CD4-positive, alpha-beta memory T cell (primary cell): ENCODE measurements around the gene MAPK6. TPM values are rescaled to one million over a fixed set of nuclear protein-coding genes. Genes with fewer than 3 reads are reported as not detected.
"Not testable (repeated sequence)": the region's sequence is repeated elsewhere in the genome, so short reads cannot be mapped to it uniquely, and the experiment has no call there.

Experiments
- CTCF ChIA-PET: fragments of 350-600 bp; sonication (Branson Sonifier 250); formaldehyde crosslinking; loops from one replicate; lab custom pipeline; 2021; ENCODE audit warnings: inconsistent platforms; ENCODE audit not compliant: partially characterized antibody; lab: Charles Lee
- POLR2A ChIA-PET: fragments of 350-600 bp; sonication (Branson Sonifier 250); formaldehyde crosslinking; loops from one replicate; lab custom pipeline; 2021; ENCODE audit not compliant: partially characterized antibody; lab: Charles Lee
- DNase-seq, 5 donors: peaks; one replicate each; pipeline versions ENCODE4 v3.0.0 to v3.0.0-alpha.2; 2020 to 2022; ENCODE audit warnings: mixed read lengths in 1 of 5
- H3K27ac ChIP-seq: one replicate; pipeline ENCODE4 v1.7.0; 2013; ENCODE audit warnings: low read depth, low read length
- H3K27me3 ChIP-seq: 2 replicates; pipeline ENCODE4 v1.7.0; 2013; ENCODE audit warnings: mild to moderate bottlenecking, low read length, moderate library complexity; ENCODE audit not compliant: insufficient read depth
- H3K36me3 ChIP-seq: 2 replicates; pipeline ENCODE4 v1.7.0; 2013; ENCODE audit warnings: mild to moderate bottlenecking, low read length, moderate library complexity; ENCODE audit not compliant: insufficient read depth
- H3K4me1 ChIP-seq: 2 replicates; pipeline ENCODE4 v1.7.0; 2013; ENCODE audit warnings: mild to moderate bottlenecking, low read length, moderate library complexity; ENCODE audit not compliant: insufficient read depth
- H3K4me3 ChIP-seq, 2 donors: one replicate each; pipeline ENCODE4 v1.7.0; 2013; ENCODE audit warnings: low read length in 2 of 2, mild to moderate bottlenecking in 1 of 2
- H3K9me3 ChIP-seq, 2 donors: one replicate each; pipeline ENCODE4 v1.7.0; 2013; ENCODE audit warnings: low read length in 2 of 2, control low read depth in 1 of 2; ENCODE audit not compliant: control insufficient read depth in 1 of 2
- H3K27ac Mint-ChIP-seq, 7 donors: one replicate each; pipeline ENCODE4 v1.8.0; 2020 to 2021; ENCODE audit warnings: mixed read lengths in 7 of 7, mild to moderate bottlenecking in 6 of 7, inconsistent platforms in 3 of 7, moderate library complexity in 3 of 7
- H3K27me3 Mint-ChIP-seq, 2 donors: one replicate each; pipeline ENCODE4 v1.8.0; 2020 to 2021; ENCODE audit warnings: mixed read lengths in 2 of 2
- H3K36me3 Mint-ChIP-seq, 2 donors: one replicate each; pipeline ENCODE4 v1.8.0; 2020 to 2021; ENCODE audit warnings: mixed read lengths in 2 of 2, inconsistent platforms in 1 of 2, mild to moderate bottlenecking in 1 of 2
- H3K4me1 Mint-ChIP-seq, 4 donors: one replicate each; pipeline ENCODE4 v1.8.0; 2020 to 2021; ENCODE audit warnings: mixed read lengths in 4 of 4, mild to moderate bottlenecking in 1 of 4
- H3K4me3 Mint-ChIP-seq, 8 donors: one replicate each; pipeline ENCODE4 v1.8.0; 2020 to 2021; ENCODE audit warnings: mixed read lengths in 8 of 8, mild to moderate bottlenecking in 7 of 8, moderate library complexity in 6 of 8, inconsistent platforms in 3 of 8
- H3K9me3 Mint-ChIP-seq, 8 donors: one replicate each; pipeline ENCODE4 v1.8.0; 2020 to 2021; ENCODE audit warnings: mixed read lengths in 8 of 8, mild to moderate bottlenecking in 5 of 8, inconsistent platforms in 3 of 8, moderate library complexity in 1 of 8
- intact Hi-C: fragments of 100-400 bp; cut with micrococcal nuclease; formaldehyde crosslinking; loops from one replicate; pipeline ENCODE4 v1.15.1; 2023
- polyA plus RNA-seq, 2 donors: library from polyadenylated mRNA; unstranded; fragments of 300-500 nt; fragmentation: Illumina TruSeq; gene quantifications; one replicate each; pipeline ENCODE4 v1.2.3, GENCODE V29; 2021
- total RNA-seq, 2 experiments: library from RNA; stranded (reverse); gene quantifications; one replicate each; pipeline ENCODE4 v1.2.3, GENCODE V29; 2021

Gene MAPK6
- total and polyA plus RNA-seq, 4 experiments from 2014 or later: 7.1 to 24.0 (median 13.1) TPM

GRCh38 chr15:52003089-52003488 is 15.9 kb upstream of the MAPK6 start:
- H3K27ac Mint-ChIP-seq, DNase-seq, H3K27me3 ChIP-seq, H3K36me3 Mint-ChIP-seq, H3K4me3 Mint-ChIP-seq, H3K27me3 Mint-ChIP-seq, intact Hi-C loops, H3K27ac ChIP-seq, H3K9me3 ChIP-seq, POLR2A ChIA-PET, H3K4me3 ChIP-seq, H3K36me3 ChIP-seq, H3K9me3 Mint-ChIP-seq: not testable (repeated sequence)
- H3K4me1 Mint-ChIP-seq: peaks cover 7 to 27% (median 17%) of the 10 kb centered on the region in 4 donors
- CTCF ChIA-PET: interaction anchor here (0.7 kb wide), 1 partner anchor 76 kb away, joined by 3 read pairs; no protein-coding TSS in a partner anchor
- peaks cover 26% of the 10 kb centered on the region for H3K4me1 ChIP-seq

DNA sequence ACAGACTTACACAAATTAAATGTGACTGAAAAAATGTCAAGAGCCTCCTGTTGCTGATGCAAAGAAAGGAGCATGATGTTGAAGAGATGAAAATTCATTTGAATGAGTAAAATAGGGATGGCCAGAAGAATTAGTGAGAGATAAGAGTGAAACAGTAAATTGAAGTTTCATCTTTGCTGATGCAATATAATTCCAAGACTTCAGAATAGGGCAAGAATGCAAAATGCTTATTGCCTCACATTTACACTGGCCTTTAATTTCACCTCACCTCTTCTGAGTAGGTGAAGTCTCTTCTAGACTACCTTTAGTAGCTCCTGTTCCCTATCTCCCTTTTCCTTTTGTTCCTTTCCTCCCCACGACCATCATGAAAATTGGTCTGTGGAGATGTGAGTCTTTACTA is 15.3 kb upstream of the MAPK6 start:
- Mint-ChIP-seq H3K27ac (no peak overlapping the region), H3K4me1 (peaks cover 10 to 33% (median 23%) of the 10 kb centered on the region in 4 donors), H3K27me3 (no peaks in the 10 kb centered on the region), H3K9me3 (no peaks in the 10 kb centered on the region), H3K36me3 (no peaks in the 10 kb centered on the region), H3K4me3 (no peak overlapping the region)
- H3K9me3 ChIP-seq: no peaks in the 10 kb centered on the region
- POLR2A ChIA-PET: no interaction called here
- H3K36me3 ChIP-seq: no peaks in the 10 kb centered on the region
- H3K27me3 ChIP-seq: no peaks in the 10 kb centered on the region
- intact Hi-C loops: no loop called here
- no peak for DNase-seq
- CTCF ChIA-PET: no interaction called here
- no peak overlapping the region for H3K4me3 ChIP-seq
- no peak overlapping the region for H3K27ac ChIP-seq
- H3K4me1 ChIP-seq: peaks cover 32% of the 10 kb centered on the region

- H3K36me3 ChIP-seq: no peaks in the 10 kb centered on the region
- H3K4me1 Mint-ChIP-seq: peaks cover 10 to 38% (median 27%) of the 10 kb centered on the region in 4 donors
- no peaks in the 10 kb centered on the region for H3K9me3 Mint-ChIP-seq
- H3K27me3 Mint-ChIP-seq: no peaks in the 10 kb centered on the region
- no peak overlapping the region for H3K27ac Mint-ChIP-seq
- ChIA-PET CTCF (no interaction called here), POLR2A (no interaction called here)
- DNase-seq: no peak
- H3K27ac ChIP-seq: no peak overlapping the region
- no peak overlapping the region for H3K4me3 ChIP-seq
- intact Hi-C loops: no loop called here
- no peaks in the 10 kb centered on the region for H3K27me3 ChIP-seq
- no peaks in the 10 kb centered on the region for H3K9me3 ChIP-seq
- no peaks in the 10 kb centered on the region for H3K36me3 Mint-ChIP-seq
- H3K4me3 Mint-ChIP-seq: no peak overlapping the region
- H3K4me1 ChIP-seq: peaks cover 37% of the 10 kb centered on the region
Observed at GRCh38 chr15:52004806-52005205, 14.2 kb upstream of the MAPK6 start.

GRCh38 chr15:52005748-52006701 is 13.0 kb upstream of the MAPK6 start:
- CTCF ChIA-PET: interaction anchor here (0.9 to 1.5 kb wide), 2 partner anchors 72 to 222 kb away, joined by 3 to 4 read pairs; no protein-coding TSS in a partner anchor
- DNase-seq: no peak
- H3K27me3 Mint-ChIP-seq: no peaks in the 10 kb centered on the region

GRCh38 chr15:52006702-52007340 is 12.2 kb upstream of the MAPK6 start:
- no peaks in the 10 kb centered on the region for H3K9me3 Mint-ChIP-seq
- no peaks in the 10 kb centered on the region for H3K36me3 Mint-ChIP-seq
- H3K4me1 Mint-ChIP-seq: peaks cover 10 to 38% (median 27%) of the 10 kb centered on the region in 4 donors
- H3K27ac Mint-ChIP-seq: peak overlapping the region in 1 of 7 donors; percentile 58
- ChIA-PET CTCF (interaction anchor here (0.9 to 1.5 kb wide), 4 partner anchors 22 to 221 kb away, joined by 3 to 5 read pairs (median 4); no protein-coding TSS in a partner anchor), POLR2A (interaction anchor here (1.0 to 1.9 kb wide), 3 partner anchors 13 to 39 kb away, joined by 3 to 5 read pairs (median 3); partner anchors contain the start of gene LEO1)
- H3K4me3 Mint-ChIP-seq: peak overlapping the region in 2 of 8 donors; percentile 14 to 39
- no peak overlapping the region for H3K27ac ChIP-seq
- no peaks in the 10 kb centered on the region for H3K27me3 ChIP-seq
- no peak overlapping the region for H3K4me3 ChIP-seq
- no peaks in the 10 kb centered on the region for H3K36me3 ChIP-seq
- no peaks in the 10 kb centered on the region for H3K27me3 Mint-ChIP-seq
- no peak for DNase-seq
- intact Hi-C loops: no loop called here
- H3K4me1 ChIP-seq: peaks cover 37% of the 10 kb centered on the region
- no peaks in the 10 kb centered on the region for H3K9me3 ChIP-seq

More at GRCh38 chr15:52005748-52006701, 13.0 kb upstream of the MAPK6 start:
- POLR2A ChIA-PET: interaction anchor here (1.0 to 1.9 kb wide), 3 partner anchors 14 to 40 kb away, joined by 3 to 5 read pairs (median 3); partner anchors contain the start of gene LEO1
- H3K4me3 ChIP-seq: no peak overlapping the region
- H3K36me3 ChIP-seq: no peaks in the 10 kb centered on the region
- peak overlapping the region in 3 of 8 donors; percentile 15 to 51 (median 24) for H3K4me3 Mint-ChIP-seq
- H3K36me3 Mint-ChIP-seq: no peaks in the 10 kb centered on the region
- H3K9me3 ChIP-seq: no peaks in the 10 kb centered on the region
- H3K4me1 Mint-ChIP-seq: peaks cover 10 to 38% (median 27%) of the 10 kb centered on the region in 4 donors
- intact Hi-C loops: no loop called here
- H3K27me3 ChIP-seq: no peaks in the 10 kb centered on the region
- no peak overlapping the region for H3K27ac ChIP-seq
- peak overlapping the region in 2 of 7 donors; percentile 41 to 58 for H3K27ac Mint-ChIP-seq
- H3K4me1 ChIP-seq: peaks cover 37% of the 10 kb centered on the region
- no peaks in the 10 kb centered on the region for H3K9me3 Mint-ChIP-seq

DNA sequence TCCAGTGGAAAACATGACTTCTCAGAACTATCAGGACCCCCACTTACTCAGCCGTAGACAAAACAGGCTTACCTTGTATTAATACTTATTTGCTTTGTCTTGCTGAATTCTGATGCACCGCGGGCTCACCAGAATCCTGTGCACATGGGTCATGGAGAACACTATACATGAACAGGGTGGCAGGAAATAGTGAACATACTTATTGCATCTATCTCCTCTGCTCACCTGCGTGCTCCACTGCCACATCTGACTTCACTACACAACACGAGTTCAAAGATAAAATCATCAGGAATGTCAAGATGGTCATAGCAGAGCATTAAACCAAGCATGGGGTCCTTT is 10.7 kb upstream of the MAPK6 start:
- CTCF ChIA-PET: interaction anchor here (1.3 kb wide), 1 partner anchor 23 kb away, joined by 3 read pairs; no protein-coding TSS in a partner anchor
- H3K27ac Mint-ChIP-seq: peak overlapping the region in 5 of 7 donors; percentile 3 to 62 (median 44)
- no peaks in the 10 kb centered on the region for H3K9me3 Mint-ChIP-seq
- Histone ChIP-seq H3K4me1 (peaks cover 40% of the 10 kb centered on the region), H3K27me3 (no peaks in the 10 kb centered on the region), H3K4me3 (no peak overlapping the region), H3K36me3 (no peaks in the 10 kb centered on the region), H3K27ac (no peak overlapping the region), H3K9me3 (no peaks in the 10 kb centered on the region)
- H3K4me1 Mint-ChIP-seq: peaks cover 12 to 34% (median 28%) of the 10 kb centered on the region in 4 donors
- no peaks in the 10 kb centered on the region for H3K36me3 Mint-ChIP-seq
- H3K27me3 Mint-ChIP-seq: no peaks in the 10 kb centered on the region
- POLR2A ChIA-PET: interaction anchor here (0.7 to 1.9 kb wide), 2 partner anchors 38 to 112 kb away, joined by 3 to 5 read pairs; no protein-coding TSS in a partner anchor
- peak overlapping the region in 5 of 8 donors; percentile 13 to 69 (median 35) for H3K4me3 Mint-ChIP-seq
- DNase-seq: no peak
- intact Hi-C loops: no loop called here
